Osteoblast (primary cell): ENCODE results near the gene OXNAD1. TPM values are rescaled to one million over a fixed set of nuclear protein-coding genes. Genes with fewer than 3 reads are reported as not detected.

Experiments used
- DNase-seq: peaks from one replicate; pipeline ENCODE4 v3.0.0; 2011; ENCODE audit warnings: low spot score, mixed read lengths; ENCODE audit not compliant: insufficient read length; ENCODE audit errors: missing footprints
- H2AFZ ChIP-seq: 2 replicates; pipeline ENCODE4 v1.6.0; 2011; ENCODE audit warnings: mild to moderate bottlenecking, low read length
- H3K27ac ChIP-seq: 2 replicates; pipeline ENCODE4 v1.5.1; 2011; ENCODE audit warnings: mild to moderate bottlenecking, low read depth, low read length, moderate library complexity
- H3K27me3 ChIP-seq: 2 replicates; pipeline ENCODE4 v1.6.0; 2012; ENCODE audit warnings: mild to moderate bottlenecking, control low read depth, inconsistent platforms, low read length, moderate library complexity; ENCODE audit not compliant: insufficient read depth
- H3K36me3 ChIP-seq: 2 replicates; pipeline ENCODE4 v1.5.1; 2011; ENCODE audit warnings: mild to moderate bottlenecking, low read length, control low read depth, moderate library complexity; ENCODE audit not compliant: insufficient read depth
- H3K4me1 ChIP-seq: 2 replicates; pipeline ENCODE4 v1.5.1; 2011; ENCODE audit warnings: mild to moderate bottlenecking, low read length, control low read depth, moderate library complexity; ENCODE audit not compliant: insufficient read depth
- H3K4me2 ChIP-seq: 2 replicates; pipeline ENCODE4 v1.6.0; 2011; ENCODE audit warnings: mild to moderate bottlenecking, low read length; ENCODE audit not compliant: insufficient read depth
- H3K4me3 ChIP-seq: fragments of 200-600 bp; sonication (generic); 3 replicates; pipeline ENCODE4 v1.5.1; 2012; ENCODE audit warnings: mild to moderate bottlenecking, low read length, inconsistent platforms; ENCODE audit not compliant: insufficient read depth
- H3K79me2 ChIP-seq: 2 replicates; pipeline ENCODE4 v1.6.0; 2012; ENCODE audit warnings: mild to moderate bottlenecking, low read length, control low read depth, inconsistent platforms; ENCODE audit not compliant: insufficient read depth
- H3K9me3 ChIP-seq: 2 replicates; pipeline ENCODE4 v1.5.1; 2011; ENCODE audit warnings: low read depth, low read length, control low read depth
- H4K20me1 ChIP-seq: 2 replicates; pipeline ENCODE4 v1.6.0; 2012; ENCODE audit warnings: mild to moderate bottlenecking, low read length, control low read depth; ENCODE audit not compliant: insufficient read depth
- total RNA-seq: library from RNA; depleted of rRNA; stranded (reverse); fragments of >200 nt; gene quantifications from 2 replicates; pipeline ENCODE4 v1.2.3, GENCODE V29; 2012
- TF ChIP-seq, protein P1 (sequence below): IDR thresholded peaks from 2 replicates; pipeline ENCODE4 v1.5.1; 2011; ENCODE audit warnings: mild to moderate bottlenecking, low read depth, low read length, moderate library complexity; ENCODE audit errors: extremely low read depth

The OXNAD1 gene
- total RNA-seq, 1 donor: 11.9 TPM

DNA sequence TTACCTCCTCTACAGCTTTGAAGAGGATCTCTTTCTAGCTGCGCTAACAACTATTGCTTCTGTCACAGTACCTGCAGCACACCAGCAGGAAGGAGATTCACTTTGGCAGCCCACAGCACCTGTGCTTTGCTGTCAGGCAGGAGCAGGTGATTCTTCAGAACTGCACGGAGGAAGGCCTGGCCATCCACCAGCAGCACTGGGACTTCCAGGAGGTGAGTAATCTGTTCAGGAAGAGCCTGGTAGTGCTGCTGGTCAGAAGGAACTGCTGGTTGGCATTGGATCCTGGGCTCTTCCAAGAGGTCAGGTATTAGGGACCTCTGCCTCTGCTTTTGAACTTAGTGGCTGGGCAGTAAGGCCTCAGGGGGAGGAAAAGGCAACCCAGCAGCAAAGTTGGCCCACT, 42.5 kb upstream of the OXNAD1 start:
- DNase-seq: no peak
- no peaks in the 10 kb centered on the region for H3K9me3 ChIP-seq
- H3K36me3 ChIP-seq: no peaks in the 10 kb centered on the region
- H3K27ac ChIP-seq: no peak overlapping the region
- H3K4me3 ChIP-seq: no peak overlapping the region
- H3K4me1 ChIP-seq: no peaks in the 10 kb centered on the region
- H4K20me1 ChIP-seq: no peaks in the 10 kb centered on the region
- TF ChIP-seq, protein P1, sequence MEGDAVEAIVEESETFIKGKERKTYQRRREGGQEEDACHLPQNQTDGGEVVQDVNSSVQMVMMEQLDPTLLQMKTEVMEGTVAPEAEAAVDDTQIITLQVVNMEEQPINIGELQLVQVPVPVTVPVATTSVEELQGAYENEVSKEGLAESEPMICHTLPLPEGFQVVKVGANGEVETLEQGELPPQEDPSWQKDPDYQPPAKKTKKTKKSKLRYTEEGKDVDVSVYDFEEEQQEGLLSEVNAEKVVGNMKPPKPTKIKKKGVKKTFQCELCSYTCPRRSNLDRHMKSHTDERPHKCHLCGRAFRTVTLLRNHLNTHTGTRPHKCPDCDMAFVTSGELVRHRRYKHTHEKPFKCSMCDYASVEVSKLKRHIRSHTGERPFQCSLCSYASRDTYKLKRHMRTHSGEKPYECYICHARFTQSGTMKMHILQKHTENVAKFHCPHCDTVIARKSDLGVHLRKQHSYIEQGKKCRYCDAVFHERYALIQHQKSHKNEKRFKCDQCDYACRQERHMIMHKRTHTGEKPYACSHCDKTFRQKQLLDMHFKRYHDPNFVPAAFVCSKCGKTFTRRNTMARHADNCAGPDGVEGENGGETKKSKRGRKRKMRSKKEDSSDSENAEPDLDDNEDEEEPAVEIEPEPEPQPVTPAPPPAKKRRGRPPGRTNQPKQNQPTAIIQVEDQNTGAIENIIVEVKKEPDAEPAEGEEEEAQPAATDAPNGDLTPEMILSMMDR: no peak
- H3K79me2 ChIP-seq: no peaks in the 10 kb centered on the region
- H3K4me2 ChIP-seq: no peak overlapping the region
- H3K27me3 ChIP-seq: no peaks in the 10 kb centered on the region
- H2AFZ ChIP-seq: no peak overlapping the region

DNA sequence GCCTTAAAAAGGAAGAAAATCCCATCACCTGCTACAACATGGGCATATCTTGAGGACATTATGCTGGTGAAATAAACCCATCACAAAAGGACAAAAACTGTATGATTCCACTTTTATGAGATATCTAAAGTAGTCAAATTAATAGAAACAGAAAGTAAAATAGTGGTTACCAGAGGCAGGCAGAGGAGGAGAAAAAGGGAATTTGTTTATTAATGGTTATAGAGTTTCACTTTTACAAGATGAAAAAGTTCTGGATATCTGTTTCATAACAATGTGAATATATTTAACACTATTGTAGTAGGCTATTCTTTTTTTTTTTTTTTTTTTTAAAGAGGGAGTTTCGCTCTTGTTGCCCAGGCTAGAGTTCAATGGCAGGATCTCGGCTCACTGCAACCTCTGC, 40.7 kb upstream of the OXNAD1 start:
- H2AFZ ChIP-seq: no peak overlapping the region
- H3K79me2 ChIP-seq: no peaks in the 10 kb centered on the region
- no peaks in the 10 kb centered on the region for H3K36me3 ChIP-seq
- no peak overlapping the region for H3K4me3 ChIP-seq
- H3K4me2 ChIP-seq: no peak overlapping the region
- H4K20me1 ChIP-seq: no peaks in the 10 kb centered on the region
- TF ChIP-seq, protein P1: no peak
- no peaks in the 10 kb centered on the region for H3K4me1 ChIP-seq
- no peaks in the 10 kb centered on the region for H3K9me3 ChIP-seq
- DNase-seq: no peak
- H3K27me3 ChIP-seq: no peaks in the 10 kb centered on the region
- no peak overlapping the region for H3K27ac ChIP-seq

DNA sequence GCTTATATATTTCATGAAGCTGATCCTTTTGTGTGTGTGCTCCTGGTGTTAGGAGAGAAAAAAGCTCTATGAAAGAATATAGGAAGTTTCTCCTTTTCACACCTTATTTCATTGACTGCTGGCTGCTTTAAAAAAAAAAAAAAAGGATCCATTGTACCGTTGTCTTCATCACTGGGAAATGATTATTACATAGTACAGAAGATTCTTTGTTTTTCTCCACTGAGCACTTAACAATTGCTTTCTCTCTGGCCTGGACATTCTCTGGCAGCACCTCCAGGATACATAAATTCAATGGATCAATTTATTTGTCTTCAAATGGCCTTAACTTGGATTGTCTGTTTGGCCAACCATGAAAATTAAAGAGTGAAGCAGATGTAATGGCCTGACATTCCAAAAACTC, 37.4 kb upstream of the OXNAD1 start:
- Histone ChIP-seq H3K4me2 (no peak overlapping the region), H3K36me3 (no peaks in the 10 kb centered on the region), H3K79me2 (no peaks in the 10 kb centered on the region), H2AFZ (no peak overlapping the region), H3K4me3 (no peak overlapping the region), H3K27ac (no peak overlapping the region), H3K4me1 (no peaks in the 10 kb centered on the region), H3K27me3 (no peaks in the 10 kb centered on the region), H3K9me3 (no peaks in the 10 kb centered on the region), H4K20me1 (no peaks in the 10 kb centered on the region)
- TF ChIP-seq, protein P1: no peak
- no peak for DNase-seq

DNA sequence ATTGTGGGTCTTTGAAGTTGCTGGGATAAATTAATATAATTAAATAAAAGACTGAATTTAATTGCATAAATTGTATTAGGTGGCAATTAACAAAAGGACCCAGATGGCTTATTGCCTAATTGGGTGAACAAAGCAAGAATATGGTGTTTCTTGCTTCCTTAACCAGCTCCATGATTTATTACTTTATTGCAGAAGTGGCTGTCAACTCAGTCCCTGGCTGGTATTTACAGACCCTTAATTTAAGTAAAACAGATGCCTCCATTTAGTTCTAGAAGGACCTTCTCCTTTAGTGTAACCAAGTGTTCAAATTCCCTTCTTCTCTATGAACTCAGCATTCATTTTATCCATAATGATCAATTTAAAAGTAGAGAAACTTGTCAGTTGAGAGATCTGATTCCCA, 35.3 kb upstream of the OXNAD1 start:
- Histone ChIP-seq H3K4me1 (no peaks in the 10 kb centered on the region), H3K4me3 (no peak overlapping the region), H2AFZ (no peak overlapping the region), H4K20me1 (no peaks in the 10 kb centered on the region), H3K9me3 (no peaks in the 10 kb centered on the region), H3K27me3 (no peaks in the 10 kb centered on the region), H3K79me2 (no peaks in the 10 kb centered on the region), H3K36me3 (no peaks in the 10 kb centered on the region), H3K4me2 (no peak overlapping the region), H3K27ac (no peak overlapping the region)
- no peak for DNase-seq
- TF ChIP-seq, protein P1: no peak
